Aorta (tissue), 5 donors: ENCODE measurements around the gene DDX24. TPM values are rescaled to one million over a fixed set of nuclear protein-coding genes. Genes with fewer than 3 reads are reported as not detected.
A peak's percentile ranks its signal among the peaks of the same experiment; 100 is the strongest.

Experiments
- ATAC-seq: fragments of 200-7000 bp; cut with Tn5 transposase; one replicate; pipeline ENCODE4 v1.9.1; 2022; ENCODE audit warnings: moderate library complexity; ENCODE audit not compliant: low FRiP score
- DNase-seq, 2 donors: peaks; one replicate each; pipeline ENCODE4 v3.0.0-alpha.2; 2020
- H3K27ac ChIP-seq, 2 donors: one replicate each; pipeline ENCODE4 v1.5.1; 2013; ENCODE audit warnings: low read length in 2 of 2, mild to moderate bottlenecking in 2 of 2, moderate library complexity in 2 of 2, control low read depth in 1 of 2, inconsistent platforms in 1 of 2, low read depth in 1 of 2
- H3K27me3 ChIP-seq, 2 donors: one replicate each; pipeline ENCODE4 v1.6.1; 2013; ENCODE audit warnings: control low read depth in 1 of 2, low read length in 1 of 2, mild to moderate bottlenecking in 1 of 2, moderate library complexity in 1 of 2; ENCODE audit not compliant: insufficient read depth in 2 of 2, control insufficient read depth in 1 of 2
- H3K36me3 ChIP-seq, 2 donors: one replicate each; pipeline ENCODE4 v1.6.1; 2013; ENCODE audit warnings: control low read depth in 1 of 2, low read length in 1 of 2, mild to moderate bottlenecking in 1 of 2; ENCODE audit not compliant: insufficient read depth in 2 of 2, control insufficient read depth in 1 of 2
- H3K4me1 ChIP-seq, 2 donors: one replicate each; pipeline ENCODE4 v1.6.1; 2013; ENCODE audit warnings: low read length in 2 of 2, control low read depth in 1 of 2, mild to moderate bottlenecking in 1 of 2, moderate library complexity in 1 of 2; ENCODE audit not compliant: insufficient read depth in 2 of 2, control insufficient read depth in 1 of 2
- H3K4me3 ChIP-seq, 2 donors: one replicate each; pipeline ENCODE4 v1.5.1; 2013; ENCODE audit warnings: low read length in 2 of 2, control low read depth in 1 of 2, mild to moderate bottlenecking in 1 of 2
- H3K9me3 ChIP-seq: one replicate; pipeline ENCODE4 v1.6.1; 2013; ENCODE audit warnings: mild to moderate bottlenecking, low read length; ENCODE audit not compliant: control insufficient read depth
- WGBS, 2 donors: extraction: QIAGEN DNeasy Blood & Tissue Kit; methylation state at CpG; one replicate each; pipeline ENCODE4 v1.1.7; 2013; 5-methylcytosine and 5-hydroxymethylcytosine counted together
- intact Hi-C, 2 donors: fragments of 100-400 bp; cut with DNase I; formaldehyde crosslinking; loops; one replicate each; pipeline versions ENCODE4 v1.14.2 to v1.15.0; 2022
- polyA plus RNA-seq, 2 donors: library from polyadenylated mRNA; stranded (reverse); fragments of 200-250 nt; gene quantifications; one replicate each; pipeline ENCODE4 v1.2.3, GENCODE V29; 2013
- total RNA-seq, 2 donors: library from RNA; stranded (reverse); fragmentation: NEBNext Ultra II Directional; extraction: Animal tissue kit (Norgen Biotek cat#: 25700); gene quantifications; one replicate each; pipeline ENCODE4 v1.2.1, GENCODE V29; 2021
- donor health status: healthy with polysubstance abuse.
- donor health status: Bipolar disorder and iron deficiency.
- donor health status: DM: no; HTN: no; CAD: no.
- donor health status: DM: no; HTN: no; CAD: no.
- donor health status: DM: yes; HTN: yes; CAD: no.

DDX24 gene
- total and polyA plus RNA-seq, 4 donors = 43.7 to 198 (median 174) TPM

DNA sequence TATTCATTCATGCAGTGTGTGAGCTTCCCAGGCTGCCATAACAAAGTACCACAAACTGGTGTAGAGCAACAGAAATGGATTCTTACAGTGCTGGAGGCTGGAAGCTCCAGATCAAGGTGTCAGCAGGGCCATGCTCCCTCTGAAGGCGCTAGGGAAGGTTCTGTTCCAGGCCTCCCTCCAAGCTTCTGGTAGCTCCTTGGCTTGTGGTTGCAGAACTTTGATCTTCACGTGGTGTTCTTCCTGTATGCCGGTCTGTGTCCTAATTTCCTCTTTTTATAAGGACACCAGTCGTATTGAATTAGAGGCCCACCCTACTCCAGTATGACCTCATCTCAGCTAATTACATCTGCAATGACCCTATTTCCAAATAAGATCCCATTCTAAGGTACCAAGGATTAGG is 51.7 kb downstream of the DDX24 start:
- ATAC-seq (no peak), DNase-seq (peak in 1 of 2 donors; percentile 44)
- H3K36me3 ChIP-seq = no peaks in the 10 kb centered on the region
- no peaks in the 10 kb centered on the region for H3K4me1 ChIP-seq
- H3K9me3 ChIP-seq = no peaks in the 10 kb centered on the region
- H3K27ac ChIP-seq = no peak overlapping the region
- intact Hi-C loops = no loop called here
- H3K4me3 ChIP-seq = no peak overlapping the region
- no peaks in the 10 kb centered on the region for H3K27me3 ChIP-seq
- WGBS, 2 donors = 86 to 87% methylated on average over 4 of the region's 4 CpGs

- WGBS, 2 donors = 86 to 93% methylated on average over 4 of the region's 4 CpGs
- Histone ChIP-seq H3K27ac (no peak overlapping the region), H3K27me3 (no peaks in the 10 kb centered on the region), H3K36me3 (no peaks in the 10 kb centered on the region), H3K9me3 (no peaks in the 10 kb centered on the region), H3K4me1 (no peaks in the 10 kb centered on the region), H3K4me3 (no peak overlapping the region)
- intact Hi-C loops = no loop called here
- no peak for ATAC-seq
- DNase-seq = no peak
These were observed 52.6 kb downstream of the DDX24 start for GRCh38 chr14:94028450-94028826.

GRCh38 chr14:94027566-94028449 is 53.2 kb downstream of the DDX24 start:
- 87 to 91% methylated on average over 14 of the region's 14 CpGs for WGBS, 2 donors
- intact Hi-C loops = no loop called here
- ATAC-seq (no peak), DNase-seq (no peak)
- Histone ChIP-seq H3K4me1 (no peaks in the 10 kb centered on the region), H3K4me3 (no peak overlapping the region), H3K27ac (no peak overlapping the region), H3K9me3 (no peaks in the 10 kb centered on the region), H3K27me3 (no peaks in the 10 kb centered on the region), H3K36me3 (no peaks in the 10 kb centered on the region)

DNA sequence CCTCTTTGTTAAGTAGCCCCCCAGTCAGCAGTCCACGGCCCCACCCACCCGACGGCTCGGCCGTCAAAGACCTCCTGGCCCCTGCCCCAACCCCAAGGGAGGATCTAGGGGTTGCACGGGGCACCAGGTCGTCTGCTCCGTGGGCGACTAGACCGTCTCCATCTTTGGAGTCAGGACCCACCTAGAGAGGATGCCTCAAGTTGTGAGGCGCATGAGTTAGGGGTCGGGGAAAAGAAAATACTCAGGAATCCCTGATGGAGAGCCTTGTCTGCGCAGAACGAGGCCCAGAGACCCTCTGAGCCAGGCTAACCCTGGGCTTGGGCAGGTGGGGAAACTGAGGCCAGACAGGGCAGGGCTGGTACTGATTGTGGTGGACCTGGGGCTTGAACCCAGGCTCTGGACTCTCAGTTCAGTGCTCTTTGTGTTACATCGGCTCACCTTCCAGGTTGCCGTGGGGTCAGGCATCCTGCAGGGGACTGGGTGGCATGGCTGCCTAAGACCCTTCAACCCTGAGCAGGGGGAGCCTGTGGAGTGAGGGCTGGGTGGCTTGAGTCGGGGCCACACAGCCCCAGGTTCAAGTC is 54.0 kb downstream of the DDX24 start:
- H3K4me1 ChIP-seq = no peaks in the 10 kb centered on the region
- no peak overlapping the region for H3K27ac ChIP-seq
- H3K27me3 ChIP-seq = no peaks in the 10 kb centered on the region
- intact Hi-C loops = no loop called here
- H3K9me3 ChIP-seq = no peaks in the 10 kb centered on the region
- WGBS, 2 donors = 44 to 45% methylated on average over 17 of the region's 17 CpGs
- ATAC-seq (no peak), DNase-seq (no peak)
- no peaks in the 10 kb centered on the region for H3K36me3 ChIP-seq
- H3K4me3 ChIP-seq = no peak overlapping the region

GRCh38 chr14:94026173-94026888 is 54.7 kb downstream of the DDX24 start, which contains the start of gene OTUB2:
TSS of gene OTUB2 (plus strand) at chr14:94026340. CDS start at chr14:94026538, 198 bp downstream.
- Histone ChIP-seq H3K36me3 (no peaks in the 10 kb centered on the region), H3K9me3 (no peaks in the 10 kb centered on the region), H3K27me3 (no peaks in the 10 kb centered on the region), H3K27ac (no peak within 1 kb of the TSS), H3K4me1 (no peaks in the 10 kb centered on the region), H3K4me3 (peak within 1 kb of the TSS; percentile 5 to 42)
- intact Hi-C loops = no loop called here
- ATAC-seq (peak; percentile 96), DNase-seq (peak; percentile 99)
- 1 to 2% methylated on average over 56 to 74 of the region's 74 CpGs for WGBS, 2 donors

GRCh38 chr14:94025720-94026119 is 55.3 kb downstream of the DDX24 start:
- DNase-seq (no peak), ATAC-seq (no peak)
- Histone ChIP-seq H3K27me3 (no peaks in the 10 kb centered on the region), H3K4me3 (no peak overlapping the region), H3K9me3 (no peaks in the 10 kb centered on the region), H3K27ac (no peak overlapping the region), H3K4me1 (no peaks in the 10 kb centered on the region), H3K36me3 (no peaks in the 10 kb centered on the region)
- intact Hi-C loops = no loop called here
- 50 to 53% methylated on average over 6 of the region's 6 CpGs for WGBS, 2 donors

DNA sequence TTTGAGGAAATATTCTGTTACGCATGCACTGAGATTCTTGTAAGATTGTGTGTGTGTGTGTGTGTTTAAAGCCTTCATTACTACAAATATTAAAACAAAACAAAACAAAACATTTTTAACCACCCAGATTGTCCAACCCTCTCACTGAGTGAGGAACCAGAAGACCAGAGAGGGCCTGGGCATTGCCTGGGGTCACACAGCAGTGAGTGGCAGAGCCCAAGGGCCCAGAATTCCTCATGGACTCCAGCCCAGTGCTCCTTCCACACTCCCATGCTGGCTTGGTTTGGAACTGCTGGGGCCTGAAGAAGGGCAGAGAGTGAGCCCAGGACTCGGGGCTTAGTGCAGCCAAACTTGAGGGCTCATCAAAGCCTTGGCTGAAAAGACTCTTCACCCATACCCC is 56.5 kb downstream of the DDX24 start:
- Histone ChIP-seq H3K9me3 (no peaks in the 10 kb centered on the region), H3K27ac (no peak overlapping the region), H3K4me3 (no peak overlapping the region), H3K4me1 (no peaks in the 10 kb centered on the region), H3K36me3 (no peaks in the 10 kb centered on the region), H3K27me3 (no peaks in the 10 kb centered on the region)
- intact Hi-C loops = no loop called here
- ATAC-seq (no peak), DNase-seq (no peak)
- 93 to 95% methylated on average over 2 of the region's 2 CpGs for WGBS, 2 donors

GRCh38 chr14:94022532-94023411 is 58.2 kb downstream of the DDX24 start:
- Histone ChIP-seq H3K4me1 (no peaks in the 10 kb centered on the region), H3K27ac (no peak overlapping the region), H3K27me3 (no peaks in the 10 kb centered on the region), H3K4me3 (no peak overlapping the region), H3K36me3 (no peaks in the 10 kb centered on the region), H3K9me3 (no peaks in the 10 kb centered on the region)
- intact Hi-C loops = no loop called here
- WGBS, 2 donors = 82 to 87% methylated on average over 10 of the region's 10 CpGs
- DNase-seq (no peak), ATAC-seq (no peak)
